HG03064 (cell line): ENCODE measurements around the gene NDUFS1.
A peak's percentile ranks its signal among the peaks of the same experiment; 100 is the strongest.
"Not testable (repeated sequence)": the region's sequence is repeated elsewhere in the genome, so short reads cannot be mapped to it uniquely, and the experiment has no call there.

Experiments
- ATAC-seq: cut with Tn5 transposase; IDR thresholded peaks from one replicate; pipeline ENCODE4 v1.9.1; 2021; ENCODE audit warnings: low read depth; ENCODE audit not compliant: unreplicated experiment

The NDUFS1 gene

GRCh38 chr2:206159346-206160124, at the start of gene NDUFS1, which contains the start of gene EEF1B2:
NDUFS1 (minus strand) TSS chr2:206159444; CDS start chr2:206153678, 5,766 bp downstream.
EEF1B2 (plus strand) TSS chr2:206159895; CDS start chr2:206159980, 85 bp downstream.
- ATAC-seq = peak; percentile 94

- ATAC-seq = no peak
These were observed 49.7 kb upstream of the NDUFS1 start for GRCh38 chr2:206208900-206209299.

GRCh38 chr2:206207316-206207715, 48.1 kb upstream of the NDUFS1 start:
- not testable (repeated sequence) for ATAC-seq

- ATAC-seq = no peak
These were observed 45.5 kb upstream of the NDUFS1 start for GRCh38 chr2:206204710-206205109.

- ATAC-seq = no peak
These were observed 44.1 kb upstream of the NDUFS1 start for GRCh38 chr2:206203331-206203730.

GRCh38 chr2:206202446-206202845, 43.2 kb upstream of the NDUFS1 start:
- ATAC-seq = no peak

- ATAC-seq = no peak
These were observed 42.0 kb upstream of the NDUFS1 start for GRCh38 chr2:206201075-206201848.

GRCh38 chr2:206198677-206199076, 39.4 kb upstream of the NDUFS1 start:
- ATAC-seq = no peak

GRCh38 chr2:206193671-206194357, 34.6 kb upstream of the NDUFS1 start:
- no peak for ATAC-seq

- ATAC-seq = no peak
These were observed 32.9 kb upstream of the NDUFS1 start for GRCh38 chr2:206192157-206192556.

GRCh38 chr2:206190689-206191088, 31.4 kb upstream of the NDUFS1 start:
- no peak for ATAC-seq

GRCh38 chr2:206190111-206190510, 30.9 kb upstream of the NDUFS1 start:
- ATAC-seq = no peak

- ATAC-seq = no peak
These were observed 30.4 kb upstream of the NDUFS1 start for GRCh38 chr2:206189691-206190090.

- ATAC-seq = not testable (repeated sequence)
These were observed 22.3 kb upstream of the NDUFS1 start for GRCh38 chr2:206181526-206181925.

- no peak for ATAC-seq
These were observed 17.7 kb upstream of the NDUFS1 start for GRCh38 chr2:206176901-206177300.

- ATAC-seq = no peak
These were observed 16.9 kb upstream of the NDUFS1 start for GRCh38 chr2:206176121-206176520.

- ATAC-seq = no peak
These were observed 13.9 kb upstream of the NDUFS1 start for GRCh38 chr2:206173147-206173546.

- ATAC-seq = not testable (repeated sequence)
These were observed 12.6 kb upstream of the NDUFS1 start for GRCh38 chr2:206171624-206172397.

GRCh38 chr2:206168230-206168629, 9.0 kb upstream of the NDUFS1 start:
- not testable (repeated sequence) for ATAC-seq

- ATAC-seq = no peak
These were observed 5.1 kb upstream of the NDUFS1 start for GRCh38 chr2:206164261-206164862.
